MM.1S (cell line): ENCODE results near the gene IL17RD.

Source experiments
- EZH2 ChIP-seq: fragments of 300-600 bp; sonication (generic); optimal IDR thresholded peaks from 2 replicates; pipeline ENCODE3; 2017; ENCODE audit warnings: low read depth, mild to moderate bottlenecking, antibody characterized with exemption, low read length, mixed read lengths
- EZH2phosphoT487 ChIP-seq: fragments of 300-600 bp; sonication (generic); IDR thresholded peaks from 2 replicates; pipeline ENCODE4 v1.6.1; 2018; ENCODE audit warnings: antibody characterized with exemption, low read length
- TF ChIP-seq, protein P1 (sequence below): fragments of 300-600 bp; sonication (generic); IDR thresholded peaks from 2 replicates; pipeline ENCODE4 v1.5.1; 2016; ENCODE audit warnings: antibody characterized with exemption, low read length, mixed read lengths

DNA sequence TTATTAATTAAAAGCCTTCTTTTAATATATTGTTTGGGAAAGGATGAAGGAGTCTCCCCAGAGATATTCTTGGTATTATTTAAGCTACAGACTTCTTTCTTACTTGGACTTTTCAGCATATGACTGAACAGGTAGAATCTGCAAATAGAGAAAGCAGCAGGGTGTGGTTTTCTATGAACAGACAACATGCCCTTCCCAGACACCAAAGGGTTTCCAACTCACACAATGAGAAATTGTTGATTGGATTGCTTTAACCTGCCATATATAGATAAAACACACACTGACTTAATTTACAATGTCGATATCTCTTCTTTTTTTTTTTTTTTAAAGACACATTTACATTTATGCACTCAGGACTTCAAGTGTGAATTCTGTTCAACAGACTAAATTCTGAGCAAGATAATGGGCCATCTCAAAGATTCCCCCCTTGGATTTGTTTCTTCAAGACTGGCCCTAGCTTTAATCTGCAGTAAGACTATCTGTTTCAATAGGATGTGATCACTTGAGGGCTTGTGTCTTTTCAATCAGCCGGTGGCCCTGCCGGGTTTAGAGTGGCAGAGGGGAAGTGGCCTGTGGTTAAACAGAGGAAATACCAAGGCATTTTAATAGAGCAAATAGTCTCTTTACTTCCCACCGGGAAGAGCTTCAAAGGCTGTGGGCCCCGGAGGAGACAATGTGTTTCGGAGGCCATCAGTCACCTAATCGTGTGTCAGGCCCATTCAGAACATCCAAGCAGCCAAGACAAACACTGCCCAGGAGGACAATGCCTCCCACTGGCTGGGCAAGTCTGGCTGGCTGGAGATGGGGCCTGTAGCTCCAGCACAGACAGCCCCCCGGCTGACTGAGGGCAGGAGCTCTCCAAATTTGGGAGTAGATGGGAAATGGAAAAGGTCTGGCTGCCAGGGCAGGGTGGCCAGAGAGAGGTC is 6.1 kb downstream of the IL17RD start:
- TF ChIP-seq, protein P1, sequence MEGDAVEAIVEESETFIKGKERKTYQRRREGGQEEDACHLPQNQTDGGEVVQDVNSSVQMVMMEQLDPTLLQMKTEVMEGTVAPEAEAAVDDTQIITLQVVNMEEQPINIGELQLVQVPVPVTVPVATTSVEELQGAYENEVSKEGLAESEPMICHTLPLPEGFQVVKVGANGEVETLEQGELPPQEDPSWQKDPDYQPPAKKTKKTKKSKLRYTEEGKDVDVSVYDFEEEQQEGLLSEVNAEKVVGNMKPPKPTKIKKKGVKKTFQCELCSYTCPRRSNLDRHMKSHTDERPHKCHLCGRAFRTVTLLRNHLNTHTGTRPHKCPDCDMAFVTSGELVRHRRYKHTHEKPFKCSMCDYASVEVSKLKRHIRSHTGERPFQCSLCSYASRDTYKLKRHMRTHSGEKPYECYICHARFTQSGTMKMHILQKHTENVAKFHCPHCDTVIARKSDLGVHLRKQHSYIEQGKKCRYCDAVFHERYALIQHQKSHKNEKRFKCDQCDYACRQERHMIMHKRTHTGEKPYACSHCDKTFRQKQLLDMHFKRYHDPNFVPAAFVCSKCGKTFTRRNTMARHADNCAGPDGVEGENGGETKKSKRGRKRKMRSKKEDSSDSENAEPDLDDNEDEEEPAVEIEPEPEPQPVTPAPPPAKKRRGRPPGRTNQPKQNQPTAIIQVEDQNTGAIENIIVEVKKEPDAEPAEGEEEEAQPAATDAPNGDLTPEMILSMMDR = no peak
- TF ChIP-seq EZH2 (no peak), EZH2phosphoT487 (no peak)
